Spinal cord (tissue), 10 donors: ENCODE data around the gene TMEM33. TPM values are rescaled to one million over a fixed set of nuclear protein-coding genes. Genes with fewer than 3 reads are reported as not detected.

Source experiments
- DNase-seq, 6 donors: peaks; one replicate each; pipeline versions ENCODE4 v3.0.0 to v3.0.0-alpha.2; 2013 to 2015; ENCODE audit warnings: low spot score in 6 of 6, low read depth in 4 of 6
- H3K27ac ChIP-seq: one replicate; pipeline ENCODE4 v1.5.1; 2013; ENCODE audit warnings: low read depth, low read length, control low read depth
- H3K27me3 ChIP-seq: one replicate; pipeline ENCODE4 v1.6.1; 2013; ENCODE audit warnings: low read length; ENCODE audit not compliant: control insufficient read depth, insufficient read depth
- H3K36me3 ChIP-seq: one replicate; pipeline ENCODE4 v1.6.1; 2013; ENCODE audit warnings: low read length; ENCODE audit not compliant: control insufficient read depth, insufficient read depth
- H3K4me1 ChIP-seq: one replicate; pipeline ENCODE4 v1.6.1; 2013; ENCODE audit warnings: low read length; ENCODE audit not compliant: control insufficient read depth, insufficient read depth
- H3K4me3 ChIP-seq: one replicate; pipeline ENCODE4 v1.5.1; 2013; ENCODE audit warnings: low read depth, low read length, control low read depth
- H3K9me3 ChIP-seq: one replicate; pipeline ENCODE4 v1.6.1; 2013; ENCODE audit warnings: low read length; ENCODE audit not compliant: control insufficient read depth, insufficient read depth
- WGBS: methylation state at CpG from one replicate; pipeline ENCODE4 v1.1.5; 2013; ENCODE audit warnings: missing lambda C conversion rate; ENCODE audit not compliant: insufficient coverage; 5-methylcytosine and 5-hydroxymethylcytosine counted together
- long read RNA-seq, 4 donors: transcript quantifications; one replicate each; lab custom pipeline, GENCODE V29; 2026
- polyA plus RNA-seq, 2 donors: library from polyadenylated mRNA; unstranded; fragments of 120-200 nt; gene quantifications; one replicate each; pipeline ENCODE4 v1.2.1, GENCODE V29; 2013; ENCODE audit not compliant: insufficient read length in 2 of 2
- total RNA-seq, 2 donors: library from RNA; depleted of rRNA in 1 of 2; stranded (reverse); fragments of 120-200 nt in 1 of 2; fragments of >200 nt in 1 of 2; gene quantifications; one replicate each; pipeline versions ENCODE4 v1.2.3 to v1.2.4, GENCODE V29; 2013 to 2014
- donor health status: healthy.

The TMEM33 gene
- total RNA-seq (10 to 100 TPM; 39.6 to 74.9 TPM), polyA plus RNA-seq (10 to 100 TPM; 31.3 to 41.7 TPM)
- long read RNA-seq, donor 1, full-length matches to known transcripts = 9 of 9 reads
- long read RNA-seq, donor 1, partial matches to known transcripts = 0 of 9 reads
- long read RNA-seq, donor 1, other reads (novel, unspliced or antisense) = 0 of 9 reads
- long read RNA-seq, donor 2, full-length matches to known transcripts = 3 of 3 reads
- long read RNA-seq, donor 2, partial matches to known transcripts = 0 of 3 reads
- long read RNA-seq, donor 2, other reads (novel, unspliced or antisense) = 0 of 3 reads
- long read RNA-seq, donor 3, full-length matches to known transcripts = 5 of 5 reads
- long read RNA-seq, donor 3, partial matches to known transcripts = 0 of 5 reads
- long read RNA-seq, donor 3, other reads (novel, unspliced or antisense) = 0 of 5 reads
- long read RNA-seq, donor 4, full-length matches to known transcripts = 6 of 6 reads
- long read RNA-seq, donor 4, partial matches to known transcripts = 0 of 6 reads
- long read RNA-seq, donor 4, other reads (novel, unspliced or antisense) = 0 of 6 reads

GRCh38 chr4:41934901-41935651, at the start of gene TMEM33:
Gene TMEM33, plus strand, starts transcription at chr4:41935429. Its CDS starts 56 bp downstream, at chr4:41935485.
- Histone ChIP-seq H3K4me1 (peaks cover 7% of the 10 kb centered on the region), H3K36me3 (peaks cover 7% of the 10 kb centered on the region), H3K27ac (peak within 1 kb of the TSS; percentile 41), H3K27me3 (peaks cover 10% of the 10 kb centered on the region), H3K4me3 (peak within 1 kb of the TSS; percentile 88), H3K9me3 (no peaks in the 10 kb centered on the region)
- peak; percentile 78 to 98 (median 84) for DNase-seq
- WGBS = 2% methylated on average over 48 of the region's 49 CpGs

GRCh38 chr4:41885456-41885855, 49.8 kb upstream of the TMEM33 start:
- DNase-seq = no peak
- no peaks in the 10 kb centered on the region for H3K9me3 ChIP-seq
- H3K4me1 ChIP-seq = peaks cover 20% of the 10 kb centered on the region
- WGBS = no CpG with 5 or more reads among the region's 1 CpG
- H3K27me3 ChIP-seq = peaks cover 57% of the 10 kb centered on the region
- no peak overlapping the region for H3K4me3 ChIP-seq
- H3K27ac ChIP-seq = no peak overlapping the region
- no peaks in the 10 kb centered on the region for H3K36me3 ChIP-seq

- WGBS = 80% methylated on average over 1 of the region's 2 CpGs
- H3K36me3 ChIP-seq = no peaks in the 10 kb centered on the region
Observed at GRCh38 chr4:41887277-41887676, 48.0 kb upstream of the TMEM33 start.

GRCh38 chr4:41887821-41888686, 47.2 kb upstream of the TMEM33 start:
- H3K27me3 ChIP-seq = peaks cover 32% of the 10 kb centered on the region
- no peaks in the 10 kb centered on the region for H3K9me3 ChIP-seq
- WGBS = no CpG with 5 or more reads among the region's 3 CpGs
- no peaks in the 10 kb centered on the region for H3K36me3 ChIP-seq
- no peaks in the 10 kb centered on the region for H3K4me1 ChIP-seq
- H3K4me3 ChIP-seq = no peak overlapping the region
- H3K27ac ChIP-seq = no peak overlapping the region
- peak in 2 of 6 donors; percentile 69 to 89 for DNase-seq

More at GRCh38 chr4:41887277-41887676, 48.0 kb upstream of the TMEM33 start:
- DNase-seq = no peak
- Histone ChIP-seq H3K4me1 (peaks cover 2% of the 10 kb centered on the region), H3K4me3 (no peak overlapping the region), H3K27ac (no peak overlapping the region), H3K27me3 (peaks cover 39% of the 10 kb centered on the region), H3K9me3 (no peaks in the 10 kb centered on the region)

GRCh38 chr4:41888687-41889074, 46.5 kb upstream of the TMEM33 start:
- Histone ChIP-seq H3K27me3 (peaks cover 27% of the 10 kb centered on the region), H3K4me3 (no peak overlapping the region), H3K27ac (no peak overlapping the region), H3K36me3 (no peaks in the 10 kb centered on the region), H3K9me3 (no peaks in the 10 kb centered on the region), H3K4me1 (no peaks in the 10 kb centered on the region)
- DNase-seq = no peak
- WGBS = 100% methylated on average over 1 of the region's 1 CpG

- DNase-seq = no peak
- no peaks in the 10 kb centered on the region for H3K36me3 ChIP-seq
- no CpG with 5 or more reads among the region's 1 CpG for WGBS
- no peak overlapping the region for H3K4me3 ChIP-seq
- H3K4me1 ChIP-seq = no peaks in the 10 kb centered on the region
- H3K9me3 ChIP-seq = no peaks in the 10 kb centered on the region
- no peak overlapping the region for H3K27ac ChIP-seq
- H3K27me3 ChIP-seq = peaks cover 22% of the 10 kb centered on the region
Observed at GRCh38 chr4:41889317-41889716, 45.9 kb upstream of the TMEM33 start.

GRCh38 chr4:41890085-41890484, 45.1 kb upstream of the TMEM33 start:
- no peak overlapping the region for H3K4me3 ChIP-seq
- no peaks in the 10 kb centered on the region for H3K9me3 ChIP-seq
- 81% methylated on average over 2 of the region's 2 CpGs for WGBS
- no peak overlapping the region for H3K27ac ChIP-seq
- H3K27me3 ChIP-seq = peaks cover 16% of the 10 kb centered on the region
- no peaks in the 10 kb centered on the region for H3K36me3 ChIP-seq
- DNase-seq = no peak
- no peaks in the 10 kb centered on the region for H3K4me1 ChIP-seq

- H3K4me1 ChIP-seq = no peaks in the 10 kb centered on the region
- no peaks in the 10 kb centered on the region for H3K27me3 ChIP-seq
- no peaks in the 10 kb centered on the region for H3K9me3 ChIP-seq
- no peaks in the 10 kb centered on the region for H3K36me3 ChIP-seq
- no peak overlapping the region for H3K27ac ChIP-seq
- H3K4me3 ChIP-seq = no peak overlapping the region
- DNase-seq = no peak
Observed at GRCh38 chr4:41896648-41897047, 38.6 kb upstream of the TMEM33 start.

- no peak for DNase-seq
- no CpG with 5 or more reads among the region's 1 CpG for WGBS
- no peaks in the 10 kb centered on the region for H3K36me3 ChIP-seq
- H3K27me3 ChIP-seq = no peaks in the 10 kb centered on the region
- no peak overlapping the region for H3K4me3 ChIP-seq
- no peaks in the 10 kb centered on the region for H3K9me3 ChIP-seq
- H3K4me1 ChIP-seq = no peaks in the 10 kb centered on the region
- H3K27ac ChIP-seq = no peak overlapping the region
Observed at GRCh38 chr4:41897698-41898097, 37.5 kb upstream of the TMEM33 start.
